Psoas muscle (tissue), 8 donors: ENCODE results near the gene WDR86. TPM values are rescaled to one million over a fixed set of nuclear protein-coding genes. Genes with fewer than 3 reads are reported as not detected.

Experiments
- ATAC-seq, 4 donors: fragments of 200-7000 bp; cut with Tn5 transposase; one replicate each; pipeline ENCODE4 v1.9.1; 2020; ENCODE audit warnings: moderate library complexity in 3 of 4, mild to moderate bottlenecking in 2 of 4
- DNase-seq, 2 donors: peaks; one replicate each; pipeline ENCODE4 v3.0.0-alpha.2; 2020
- H3K27ac ChIP-seq: fragments of 200-600 bp; one replicate; pipeline ENCODE4 v1.8.0; 2022
- H3K27me3 ChIP-seq, 3 donors: fragments of 200-600 bp in 1 of 3; one replicate each; pipeline versions ENCODE4 v1.6.1 to v1.8.0; 2013 to 2022; ENCODE audit warnings: low read length in 2 of 3, mild to moderate bottlenecking in 2 of 3, moderate library complexity in 1 of 3; ENCODE audit not compliant: insufficient read depth in 3 of 3
- H3K36me3 ChIP-seq, 2 donors: fragments of 200-600 bp in 1 of 2; one replicate each; pipeline versions ENCODE4 v1.6.1 to v1.8.0; 2013 to 2022; ENCODE audit warnings: low read depth in 1 of 2, mild to moderate bottlenecking in 1 of 2, moderate library complexity in 1 of 2; ENCODE audit not compliant: insufficient read depth in 1 of 2
- H3K4me1 ChIP-seq: fragments of 200-600 bp; one replicate; pipeline ENCODE4 v1.8.0; 2022
- H3K4me3 ChIP-seq: fragments of 200-600 bp; one replicate; pipeline ENCODE4 v1.8.0; 2022; ENCODE audit warnings: mild to moderate bottlenecking
- H3K9me3 ChIP-seq: fragments of 200-600 bp; one replicate; pipeline ENCODE4 v1.8.0; 2022
- WGBS, 3 donors: extraction: QIAGEN DNeasy Blood & Tissue Kit; methylation state at CpG; one replicate each; pipeline versions ENCODE4 v1.1.6 to v1.1.7; 2013; 5-methylcytosine and 5-hydroxymethylcytosine counted together
- intact Hi-C, 2 donors: fragments of 100-400 bp; cut with DNase I; formaldehyde crosslinking; loops; one replicate each; pipeline versions ENCODE4 v1.11.0 to v1.14.2; 2022
- polyA plus RNA-seq, 3 donors: library from polyadenylated mRNA; stranded (reverse); fragments of 200-250 nt; gene quantifications; one replicate each; pipeline ENCODE4 v1.2.3, GENCODE V29; 2013
- total RNA-seq, 4 donors: library from RNA; stranded (reverse); fragmentation: NEBNext Ultra II Directional in 2 of 4; extraction: Animal tissue kit (Norgen Biotek cat#: 25700) in 2 of 4; gene quantifications; one replicate each; pipeline versions ENCODE4 v1.2.1 to v1.2.4, GENCODE V29; 2021 to 2023
- TF ChIP-seq, protein P1 (sequence below): fragments of 200-600 bp; IDR thresholded peaks from one replicate; pipeline ENCODE4 v1.8.0; 2022; ENCODE audit warnings: antibody characterized with exemption
- donor health status: healthy with polysubstance abuse.
- donor health status: DM: no; HTN: no; CAD: no; lungs with moderate emphysema.
- donor health status: Bipolar disorder and iron deficiency.
- donor health status: healthy.
- donor health status: DM: yes; HTN: yes; CAD: no.
- donor health status: DM: no; HTN: no; CAD: no.
- donor health status: DM: no; HTN: no; CAD: no.
- donor health status: DM: yes; HTN: yes; CAD: no.

Gene WDR86
- total and polyA plus RNA-seq, 7 donors: 0.03 to 0.44 (median 0.29) TPM; not detected in 2

DNA sequence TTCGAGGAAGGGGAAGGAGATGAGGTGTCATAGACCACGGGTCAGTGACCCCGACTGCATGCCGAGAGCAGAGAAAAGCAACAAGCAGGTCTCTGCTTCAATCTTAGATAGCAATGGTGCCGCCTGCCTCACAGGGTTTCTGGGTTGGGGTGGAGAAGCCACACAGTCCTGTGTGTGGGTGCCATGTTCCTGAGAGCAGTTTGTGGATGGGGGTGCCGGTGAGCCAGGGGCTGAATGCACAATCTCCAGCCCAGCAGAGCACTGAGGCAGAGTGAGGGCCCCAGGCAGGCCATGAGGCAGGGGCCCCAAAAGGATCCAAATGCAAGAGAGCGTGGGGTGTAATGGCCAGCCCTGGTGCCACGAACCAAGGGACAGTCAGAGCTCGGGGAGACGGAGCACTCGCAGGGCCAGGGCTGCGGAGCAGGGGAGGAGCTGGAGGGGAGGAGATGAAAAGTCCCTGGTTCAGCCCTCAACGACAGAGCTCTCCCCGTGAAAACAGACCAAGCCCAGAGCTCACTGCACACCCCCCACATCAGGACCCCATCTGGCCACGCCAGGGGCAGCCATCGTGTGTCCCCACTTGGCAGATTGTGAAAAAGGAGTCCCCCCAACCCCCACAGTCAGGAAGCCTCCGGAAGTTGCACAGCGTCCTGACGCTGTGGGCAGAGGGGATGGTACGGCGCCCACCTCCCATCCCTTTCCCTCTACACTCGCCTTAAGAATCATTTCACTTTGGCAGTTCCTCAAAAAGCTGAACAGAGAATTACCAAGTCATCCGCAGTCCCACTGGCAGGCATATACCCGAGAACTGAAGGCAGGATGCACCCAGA lies 19.9 kb downstream of the WDR86 start:
- no peaks in the 10 kb centered on the region for H3K4me1 ChIP-seq
- intact Hi-C loops: no loop called here
- peaks cover 0 to 18% (median 6%) of the 10 kb centered on the region in 3 donors for H3K27me3 ChIP-seq
- TF ChIP-seq, protein P1, sequence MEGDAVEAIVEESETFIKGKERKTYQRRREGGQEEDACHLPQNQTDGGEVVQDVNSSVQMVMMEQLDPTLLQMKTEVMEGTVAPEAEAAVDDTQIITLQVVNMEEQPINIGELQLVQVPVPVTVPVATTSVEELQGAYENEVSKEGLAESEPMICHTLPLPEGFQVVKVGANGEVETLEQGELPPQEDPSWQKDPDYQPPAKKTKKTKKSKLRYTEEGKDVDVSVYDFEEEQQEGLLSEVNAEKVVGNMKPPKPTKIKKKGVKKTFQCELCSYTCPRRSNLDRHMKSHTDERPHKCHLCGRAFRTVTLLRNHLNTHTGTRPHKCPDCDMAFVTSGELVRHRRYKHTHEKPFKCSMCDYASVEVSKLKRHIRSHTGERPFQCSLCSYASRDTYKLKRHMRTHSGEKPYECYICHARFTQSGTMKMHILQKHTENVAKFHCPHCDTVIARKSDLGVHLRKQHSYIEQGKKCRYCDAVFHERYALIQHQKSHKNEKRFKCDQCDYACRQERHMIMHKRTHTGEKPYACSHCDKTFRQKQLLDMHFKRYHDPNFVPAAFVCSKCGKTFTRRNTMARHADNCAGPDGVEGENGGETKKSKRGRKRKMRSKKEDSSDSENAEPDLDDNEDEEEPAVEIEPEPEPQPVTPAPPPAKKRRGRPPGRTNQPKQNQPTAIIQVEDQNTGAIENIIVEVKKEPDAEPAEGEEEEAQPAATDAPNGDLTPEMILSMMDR: no peak
- H3K4me3 ChIP-seq: no peak overlapping the region
- no peak overlapping the region for H3K27ac ChIP-seq
- 85 to 91% (median 89%) methylated on average over 23 to 24 of the region's 24 CpGs for WGBS, 3 donors
- H3K9me3 ChIP-seq: no peaks in the 10 kb centered on the region
- DNase-seq (peak in 1 of 2 donors; percentile 20), ATAC-seq (no peak)
- no peaks in the 10 kb centered on the region for H3K36me3 ChIP-seq

DNA sequence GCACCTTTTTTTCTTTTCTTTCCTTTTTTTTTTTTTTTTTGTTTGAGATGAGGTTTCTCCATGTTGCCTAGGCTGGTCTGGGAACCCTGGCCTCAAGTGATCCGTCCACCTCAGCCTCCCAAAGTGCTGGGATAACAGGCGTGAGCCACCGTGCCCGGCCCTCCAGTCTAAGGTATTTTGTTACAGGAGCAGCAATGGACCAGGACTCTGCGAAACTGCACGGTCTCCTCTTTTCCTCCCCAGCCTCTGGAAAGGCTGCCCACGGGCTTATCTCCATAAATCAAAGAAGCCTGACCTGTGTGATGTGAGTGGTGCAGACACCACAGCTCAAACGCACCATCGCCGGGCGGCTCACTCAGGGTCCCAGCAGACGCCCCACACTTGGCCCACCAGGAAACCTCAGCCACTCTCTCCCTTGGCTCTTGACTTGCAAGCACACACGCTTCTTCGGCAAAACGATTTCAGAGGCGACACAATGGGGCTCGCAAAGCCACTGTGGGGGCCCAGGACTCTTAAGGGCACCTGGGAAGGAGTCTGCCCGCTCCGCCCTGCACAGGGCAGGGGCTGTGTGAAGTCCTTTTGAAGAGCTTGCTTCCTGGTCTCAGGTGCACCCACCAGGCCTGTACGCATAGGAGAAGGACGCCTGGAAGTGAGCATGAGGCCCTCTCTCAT lies 20.6 kb downstream of the WDR86 start:
- 89 to 93% (median 91%) methylated on average over 21 of the region's 21 CpGs for WGBS, 3 donors
- Histone ChIP-seq H3K27ac (no peak overlapping the region), H3K4me1 (no peaks in the 10 kb centered on the region), H3K36me3 (no peaks in the 10 kb centered on the region), H3K27me3 (peaks cover 0 to 15% (median 6%) of the 10 kb centered on the region in 3 donors), H3K4me3 (no peak overlapping the region), H3K9me3 (no peaks in the 10 kb centered on the region)
- intact Hi-C loops: no loop called here
- DNase-seq (peak in 1 of 2 donors; percentile 25), ATAC-seq (no peak)
- TF ChIP-seq, protein P1: no peak

DNA sequence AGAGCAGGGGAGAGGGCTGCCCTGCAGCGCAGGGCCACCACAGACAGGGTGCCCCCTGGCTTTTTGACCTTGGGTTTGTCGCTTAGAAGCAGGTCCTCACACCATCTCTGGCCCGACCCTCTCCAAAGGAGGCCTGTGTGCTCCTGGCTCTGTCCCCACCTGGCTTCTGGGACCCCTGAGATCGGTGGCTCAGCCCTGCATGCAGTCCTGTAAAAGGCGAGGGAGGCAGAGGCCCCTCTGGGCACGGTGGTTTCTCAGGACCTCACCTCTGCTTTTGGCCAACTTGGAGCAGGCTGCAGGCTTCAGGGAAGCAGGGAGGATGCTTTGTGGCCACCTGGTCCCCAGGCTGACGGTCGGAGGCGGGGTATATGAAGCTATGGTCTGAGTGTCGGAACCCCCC lies 21.4 kb downstream of the WDR86 start:
- intact Hi-C loops: no loop called here
- ATAC-seq: no peak
- peaks cover 0 to 19% (median 8%) of the 10 kb centered on the region in 3 donors for H3K27me3 ChIP-seq

DNA sequence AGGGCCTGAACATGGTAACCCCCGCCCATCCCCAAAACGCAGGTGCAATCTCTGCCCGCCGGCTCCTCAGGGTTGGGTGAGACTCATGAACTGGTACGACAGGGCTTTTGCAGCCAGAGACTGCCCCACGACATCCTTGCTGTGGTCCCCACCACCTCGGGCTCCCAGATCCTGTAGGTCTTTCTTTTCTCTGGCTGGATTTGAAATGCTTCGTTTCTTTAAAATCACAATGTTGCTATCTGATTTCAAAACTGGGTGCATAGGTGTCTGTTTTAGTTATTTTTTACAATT lies 21.9 kb downstream of the WDR86 start:
- ATAC-seq (no peak), DNase-seq (peak in 1 of 2 donors; percentile 27)
- no peaks in the 10 kb centered on the region for H3K9me3 ChIP-seq
- WGBS, 3 donors: 91 to 93% (median 92%) methylated on average over 8 of the region's 8 CpGs
- H3K27me3 ChIP-seq: peaks cover 0 to 19% (median 8%) of the 10 kb centered on the region in 3 donors
- H3K4me1 ChIP-seq: no peaks in the 10 kb centered on the region
- intact Hi-C loops: no loop called here
- H3K27ac ChIP-seq: no peak overlapping the region
- no peak overlapping the region for H3K4me3 ChIP-seq
- no peaks in the 10 kb centered on the region for H3K36me3 ChIP-seq
- TF ChIP-seq, protein P1: no peak

More for the DNA sequence above, 21.4 kb downstream of the WDR86 start:
- no peak overlapping the region for H3K27ac ChIP-seq
- 93 to 95% (median 93%) methylated on average over 9 to 10 of the region's 10 CpGs for WGBS, 3 donors
- peak in 1 of 2 donors; percentile 39 for DNase-seq
- H3K4me3 ChIP-seq: no peak overlapping the region
- H3K36me3 ChIP-seq: no peaks in the 10 kb centered on the region
- TF ChIP-seq, protein P1: no peak
- H3K4me1 ChIP-seq: no peaks in the 10 kb centered on the region
- no peaks in the 10 kb centered on the region for H3K9me3 ChIP-seq
